Activated CD8-positive, alpha-beta memory T cell treated with anti-CD3 and anti-CD28 coated beads for 24 hours (primary cell): ENCODE data around the gene MBLAC1.
"Not testable (repeated sequence)": the region's sequence is repeated elsewhere in the genome, so short reads cannot be mapped to it uniquely, and the experiment has no call there.

Source experiments
- DNase-seq: peaks from one replicate; pipeline ENCODE4 v3.0.0-alpha.2; 2020

Gene MBLAC1

GRCh38 chr7:100124301-100125230 is 2.2 kb upstream of the MBLAC1 start:
- DNase-seq, result no peak

GRCh38 chr7:100126239-100126930 is 382 bp upstream of the MBLAC1 start:
- no peak for DNase-seq

DNA sequence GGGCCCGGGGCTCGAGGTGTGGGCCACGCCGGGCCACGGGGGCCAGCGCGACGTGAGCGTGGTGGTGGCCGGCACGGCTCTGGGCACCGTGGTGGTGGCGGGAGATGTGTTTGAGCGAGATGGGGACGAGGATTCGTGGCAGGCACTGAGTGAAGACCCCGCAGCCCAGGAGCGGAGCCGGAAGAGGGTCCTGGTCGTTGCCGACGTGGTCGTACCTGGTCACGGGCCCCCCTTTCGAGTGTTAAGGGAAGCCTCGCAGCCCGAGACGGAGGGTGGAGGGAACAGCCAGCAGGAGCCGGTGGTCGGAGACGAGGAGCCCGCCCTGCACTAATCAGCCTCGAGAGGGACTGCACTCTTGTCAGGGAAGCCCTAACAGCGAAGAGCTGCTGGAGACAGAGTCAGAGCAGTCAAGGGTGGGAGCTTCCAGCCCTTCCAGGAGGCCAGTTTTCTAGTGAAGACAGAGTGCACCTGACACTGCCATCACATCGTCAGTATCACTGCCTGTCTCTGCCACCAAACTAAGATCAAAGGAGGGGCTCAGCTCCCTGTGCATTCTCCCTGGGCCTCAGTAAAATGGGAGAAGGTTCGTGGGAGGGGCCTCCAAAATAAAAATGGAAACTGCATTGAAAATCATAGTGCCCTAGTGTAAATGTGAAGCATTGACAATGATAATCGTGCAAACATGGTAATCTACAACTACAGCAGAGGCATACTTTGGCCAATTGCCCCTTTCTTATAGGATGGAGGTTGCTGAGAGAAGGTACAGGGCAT is 1.3 kb downstream of the MBLAC1 start:
- peak; percentile 79 for DNase-seq

- DNase-seq, result no peak
These were observed 1.8 kb downstream of the MBLAC1 start for GRCh38 chr7:100128637-100128963.

DNA sequence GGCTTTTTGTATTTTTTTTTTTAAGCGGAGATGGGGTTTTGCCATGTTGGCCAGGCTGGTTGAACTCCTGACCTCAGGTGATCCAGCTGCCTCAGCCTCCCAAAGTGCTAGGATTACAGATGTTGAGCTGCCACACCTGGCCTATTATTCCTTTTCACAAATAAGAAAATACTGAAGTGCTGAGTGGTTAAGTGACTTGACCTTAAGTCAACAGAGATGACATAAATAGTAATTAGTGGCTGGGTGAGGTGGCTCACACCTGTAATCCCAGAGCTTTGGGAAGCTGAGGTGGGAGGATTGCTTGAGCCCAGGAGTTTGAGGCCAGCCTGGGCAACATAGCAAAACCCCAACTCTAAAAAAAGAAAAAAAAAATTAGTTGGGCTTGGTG is 3.4 kb downstream of the MBLAC1 start:
- not testable (repeated sequence) for DNase-seq

DNA sequence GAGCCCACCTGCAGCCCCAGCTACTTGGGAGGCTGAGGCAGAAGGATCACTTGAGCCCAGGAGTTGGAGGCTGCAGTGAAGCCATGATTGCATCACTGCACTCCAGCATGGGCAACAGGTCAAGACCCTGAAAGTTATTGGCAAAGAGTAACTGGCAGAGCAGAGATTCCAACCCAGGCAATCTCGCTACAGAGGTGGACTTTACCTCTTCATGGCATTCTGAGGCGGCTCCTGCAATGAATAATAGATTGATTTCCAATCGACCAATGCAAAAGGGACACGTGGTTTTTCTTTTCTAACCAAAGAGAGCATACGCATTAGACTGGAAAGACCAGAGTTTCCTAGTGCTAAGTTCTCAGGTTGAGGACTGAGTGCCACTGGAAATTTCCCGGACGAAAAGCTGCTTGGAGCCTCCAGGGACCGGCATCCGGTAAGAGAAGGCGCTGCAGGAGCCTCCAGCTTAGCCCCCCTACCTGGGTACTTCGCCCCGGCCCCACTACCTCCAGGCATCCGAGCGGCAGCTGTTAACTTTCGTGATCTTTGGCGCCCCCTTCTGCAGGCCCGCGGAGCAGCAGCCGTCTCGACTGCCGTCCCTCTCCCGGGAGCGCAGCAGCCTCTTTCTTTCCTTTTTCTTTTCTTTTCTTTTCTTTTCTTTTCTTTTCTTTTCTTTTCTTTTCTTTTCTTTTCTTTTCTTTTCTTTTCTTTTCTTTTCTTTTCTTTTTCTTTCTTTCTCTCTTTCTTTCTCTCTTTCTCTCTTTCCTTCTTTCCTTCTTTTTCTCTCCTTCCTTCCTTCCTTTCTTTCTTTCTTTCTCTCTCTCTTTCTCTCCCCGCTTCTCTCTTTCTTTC is 4.1 kb downstream of the MBLAC1 start:
- peak; percentile 96 for DNase-seq

DNA sequence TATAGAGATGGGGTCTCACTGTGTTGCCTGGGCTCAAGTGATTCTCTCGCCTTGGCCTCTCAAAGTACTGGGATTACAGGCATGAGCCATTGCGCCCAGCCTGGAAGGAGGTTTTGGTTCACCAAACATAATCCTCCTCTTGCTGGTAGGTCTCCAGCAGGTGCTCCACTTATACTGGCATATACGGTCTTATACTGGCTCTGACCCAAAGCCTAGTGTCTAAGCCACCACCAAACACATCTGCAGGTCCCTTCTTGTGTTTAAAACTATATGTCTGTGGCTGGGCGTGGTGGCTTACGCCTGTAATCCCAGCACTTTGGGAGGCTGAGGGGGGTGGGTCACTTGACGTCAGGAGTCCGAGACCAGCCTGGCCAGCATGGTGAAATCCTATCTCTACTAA is 5.4 kb downstream of the MBLAC1 start:
- DNase-seq, result no peak

DNA sequence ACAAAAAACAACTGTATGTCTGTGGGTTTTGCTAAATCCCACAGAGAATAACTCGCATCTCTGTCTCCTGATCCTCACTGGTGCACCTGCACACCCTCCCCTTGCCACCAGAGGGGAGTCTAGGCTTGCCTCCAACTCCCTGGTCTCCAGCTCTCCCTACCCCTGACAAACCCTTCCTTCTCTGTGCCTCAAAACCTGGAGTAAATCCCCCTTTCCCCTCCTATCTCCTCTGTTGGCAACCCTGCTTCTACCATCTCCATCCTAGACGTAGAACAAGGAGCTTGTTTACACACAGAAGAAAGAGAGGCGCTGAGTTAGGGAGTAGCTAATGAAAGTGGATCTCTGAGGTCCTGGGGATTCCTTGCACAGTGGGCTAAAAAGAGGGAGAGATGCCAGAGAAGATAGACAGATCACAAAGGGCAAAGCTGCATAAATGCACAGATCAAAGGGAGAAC is 6.0 kb downstream of the MBLAC1 start:
- DNase-seq, result peak; percentile 79

GRCh38 chr7:100137851-100138760 is 11.3 kb downstream of the MBLAC1 start:
- DNase-seq, result no peak

- no peak for DNase-seq
These were observed 14.8 kb downstream of the MBLAC1 start for GRCh38 chr7:100141555-100141949.

DNA sequence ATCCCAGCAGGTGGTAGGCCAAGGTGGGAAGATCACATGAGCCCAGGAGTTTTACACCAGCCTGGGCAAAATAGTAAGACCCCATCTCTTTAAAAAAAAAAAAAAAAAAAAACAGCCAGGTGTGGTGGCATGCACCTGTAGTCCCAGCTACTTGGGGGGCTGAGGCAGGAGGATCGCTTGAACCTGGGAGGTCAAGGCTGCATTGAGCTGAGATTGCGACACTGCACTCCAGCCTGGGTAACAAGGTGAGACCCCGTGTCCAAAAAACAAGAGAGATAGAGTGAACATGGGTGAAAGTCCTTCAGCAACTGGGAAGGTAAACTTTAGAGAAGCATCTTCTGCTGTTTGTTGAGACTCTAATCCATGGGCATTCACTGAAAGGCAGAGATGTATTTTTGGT is 15.7 kb downstream of the MBLAC1 start:
- DNase-seq, result no peak

GRCh38 chr7:100146350-100146749 is 19.6 kb downstream of the MBLAC1 start:
- not testable (repeated sequence) for DNase-seq

- DNase-seq, result no peak
These were observed 20.5 kb downstream of the MBLAC1 start for GRCh38 chr7:100147278-100147677.

GRCh38 chr7:100148225-100148558 is 21.4 kb downstream of the MBLAC1 start:
- DNase-seq, result no peak

DNA sequence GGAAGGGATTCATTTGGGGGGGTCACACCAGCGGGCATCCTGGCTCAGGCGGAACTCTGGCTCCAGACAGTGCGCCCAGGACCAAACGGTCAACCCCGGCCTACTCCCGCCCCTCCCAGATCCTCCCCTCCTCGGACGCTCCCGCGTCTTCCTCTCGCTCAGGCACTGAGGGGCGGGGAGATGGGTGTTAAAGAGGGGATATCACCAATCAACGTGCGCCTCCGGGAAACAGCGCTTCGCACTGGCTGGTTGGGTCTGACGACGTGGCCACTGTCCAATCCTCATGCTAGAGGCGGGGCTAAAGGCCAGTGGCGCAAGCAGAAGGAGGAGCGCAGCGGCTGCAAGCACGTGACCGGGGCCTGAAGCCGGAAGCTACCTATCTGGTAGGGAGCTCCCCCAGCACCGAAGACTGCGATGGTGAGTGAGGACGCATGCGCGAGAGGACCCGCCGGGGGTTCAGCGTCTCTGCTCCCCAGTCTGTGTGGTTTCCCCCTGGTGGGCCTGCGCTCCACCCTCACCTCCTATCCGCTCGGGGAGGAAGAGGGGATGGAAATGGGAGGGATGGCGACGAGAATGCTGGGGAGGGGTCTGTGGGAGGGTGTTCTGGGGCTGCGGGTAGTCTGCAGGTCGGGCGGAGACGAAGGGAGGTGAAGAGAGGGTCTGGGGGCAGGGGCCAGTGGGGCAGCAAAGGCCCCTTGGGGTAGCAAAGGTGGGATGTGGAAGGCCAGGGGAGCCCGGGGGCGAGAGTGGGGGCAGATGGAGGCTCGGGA is 22.0 kb downstream of the MBLAC1 start, which contains the start of gene LAMTOR4:
LAMTOR4 (plus strand) TSS at position 360 of the 770 bp plus-strand sequence; CDS start at position 415, 55 bp downstream.
- DNase-seq, result peak; percentile 95

DNA sequence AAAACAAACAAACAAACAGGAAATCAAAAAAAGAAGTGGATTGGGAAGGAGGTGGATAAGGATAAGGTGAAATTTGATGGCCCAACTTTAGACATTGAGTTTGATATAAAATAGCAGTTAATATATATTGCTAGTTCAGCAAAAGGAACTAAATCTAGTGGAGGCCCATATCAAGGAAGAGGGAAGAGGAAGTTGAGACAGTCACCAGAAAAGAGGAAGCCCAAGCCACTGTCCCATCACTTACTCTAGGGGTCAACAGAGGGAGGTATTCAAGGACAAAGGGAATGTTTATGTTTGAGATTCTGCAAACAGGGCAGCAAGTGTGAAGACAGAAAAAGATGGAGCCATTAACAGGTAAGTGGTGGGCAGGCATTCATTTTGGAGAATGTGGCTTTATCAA is 25.6 kb downstream of the MBLAC1 start:
- no peak for DNase-seq

- DNase-seq, result no peak
These were observed 26.3 kb downstream of the MBLAC1 start for GRCh38 chr7:100152937-100153666.

DNA sequence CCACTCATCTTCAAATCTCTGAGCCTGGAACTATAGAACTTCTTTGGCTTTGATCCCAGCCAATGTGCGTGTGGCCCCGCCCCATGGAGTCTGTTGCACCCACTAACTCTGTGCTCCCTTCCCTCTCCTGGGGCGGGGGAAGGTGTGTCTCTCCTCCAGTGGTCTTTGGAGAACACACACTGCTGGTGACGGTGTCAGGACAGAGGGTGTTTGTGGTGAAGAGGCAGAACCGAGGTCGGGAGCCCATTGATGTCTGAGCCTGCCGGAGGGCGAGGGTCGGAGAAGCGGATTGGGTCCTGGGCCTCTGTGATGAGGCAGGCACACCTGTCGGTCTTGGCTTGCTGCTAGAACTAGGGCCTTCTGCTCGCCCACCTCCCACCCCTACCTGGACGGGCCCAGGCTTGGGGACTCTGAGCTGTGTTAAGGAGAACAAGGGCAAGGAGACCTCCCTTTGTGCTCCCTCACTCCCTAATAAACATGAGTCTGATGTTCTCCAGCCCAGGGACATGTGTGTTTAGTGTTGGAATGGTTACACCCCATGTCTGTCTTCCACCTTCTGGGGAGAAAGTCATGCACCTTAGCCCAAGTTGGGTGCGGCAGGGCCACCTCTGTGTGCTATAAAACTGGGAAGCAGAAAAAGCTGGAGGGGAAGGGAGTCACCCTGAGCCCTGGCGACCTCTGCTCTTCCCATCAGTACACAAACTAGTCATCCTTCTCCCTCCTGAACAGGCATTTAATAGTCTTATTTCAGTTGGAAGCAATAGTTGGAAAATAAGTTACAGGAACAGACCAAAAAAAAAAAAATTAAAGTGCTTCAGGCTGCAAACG is 27.2 kb downstream of the MBLAC1 start:
- DNase-seq, result no peak
